Right renal cortex interstitium (tissue), 3 donors: Measurements from ENCODE around the gene CCDC24. TPM values are rescaled to one million over a fixed set of nuclear protein-coding genes. Genes with fewer than 3 reads are reported as not detected.

Source experiments
- DNase-seq, 3 donors: peaks; one replicate each; pipeline ENCODE4 v3.0.0-alpha.2; 2013; ENCODE audit warnings: low read depth in 3 of 3, low spot score in 2 of 3
- polyA plus RNA-seq, 3 donors: library from polyadenylated mRNA; unstranded; fragments of 120-200 nt; gene quantifications; one replicate each; pipeline ENCODE4 v1.2.1, GENCODE V29; 2013; ENCODE audit not compliant: insufficient read length in 3 of 3

CCDC24 gene
- polyA plus RNA-seq, 3 donors = 14.4 to 15.8 (median 14.6) TPM

- DNase-seq = peak in 1 of 3 donors; percentile 54
These were observed 45.2 kb downstream of the CCDC24 start for GRCh38 chr1:44036409-44037139.

- no peak for DNase-seq
These were observed 45.8 kb downstream of the CCDC24 start for GRCh38 chr1:44037154-44037553.

GRCh38 chr1:44038876-44039657 is 47.7 kb downstream of the CCDC24 start:
- DNase-seq = no peak

- no peak for DNase-seq
These were observed 49.0 kb downstream of the CCDC24 start for GRCh38 chr1:44040418-44040817.

GRCh38 chr1:44040846-44041245 is 49.4 kb downstream of the CCDC24 start:
- no peak for DNase-seq

GRCh38 chr1:44043176-44044070 is 52.0 kb downstream of the CCDC24 start:
- DNase-seq = no peak

GRCh38 chr1:44044071-44044801 is 52.8 kb downstream of the CCDC24 start:
- DNase-seq = no peak

- no peak for DNase-seq
These were observed 53.7 kb downstream of the CCDC24 start for GRCh38 chr1:44045064-44045463.

Other genes with a start within 250 kb of the CCDC24 start
- 1 to 10 TPM; 1.7 to 1.9 (median 1.7) TPM for gene ARTN, start 57.8 kb upstream of the CCDC24 start, polyA plus RNA-seq
- 10 to 100 TPM; 33.6 to 36.0 (median 35.6) TPM for gene IPO13, start 44.6 kb upstream of the CCDC24 start, polyA plus RNA-seq
- 10 to 100 TPM; 21.5 to 22.3 (median 21.9) TPM for gene DPH2, start 21.6 kb upstream of the CCDC24 start, polyA plus RNA-seq
- gene ATP6V0B, start 16.6 kb upstream of the CCDC24 start, polyA plus RNA-seq = 100 to 1,000 TPM; 134 to 150 (median 144) TPM
- 10 to 100 TPM; 34.6 to 39.8 (median 37.2) TPM for gene B4GALT2, start 12.4 kb upstream of the CCDC24 start, polyA plus RNA-seq
- gene SLC6A9, start 39.9 kb downstream of the CCDC24 start, polyA plus RNA-seq = 1 to 10 TPM; 5.4 to 6.3 (median 6.1) TPM
- not detected for gene KLF17, start 127.2 kb downstream of the CCDC24 start, polyA plus RNA-seq
- not detected for gene KLF18, start 150.0 kb downstream of the CCDC24 start, polyA plus RNA-seq
- 10 to 100 TPM; 52.6 to 57.5 (median 53.2) TPM for gene DMAP1, start 221.9 kb downstream of the CCDC24 start, polyA plus RNA-seq